8988T (cell line): Measurements from ENCODE around the gene NDUFB1.

ENCODE experiments used
- DNase-seq: peaks from one replicate; pipeline ENCODE4 v3.0.0; 2011

Gene NDUFB1

GRCh38 chr14:92121670-92122350 is at the start of gene NDUFB1, which contains the start of gene CPSF2:
NDUFB1 (minus strand) TSS chr14:92121706; CDS start chr14:92117637, 4,069 bp downstream.
CPSF2 (plus strand) TSS chr14:92121969; CDS start chr14:92130985, 9,016 bp downstream.
- DNase-seq: peak; percentile 80

GRCh38 chr14:92164958-92165357 is 43.5 kb upstream of the NDUFB1 start:
- no peak for DNase-seq

- DNase-seq: no peak
Observed at GRCh38 chr14:92161521-92161920, 40.0 kb upstream of the NDUFB1 start.

GRCh38 chr14:92160619-92161018 is 39.1 kb upstream of the NDUFB1 start:
- DNase-seq: no peak

- DNase-seq: no peak
Observed at GRCh38 chr14:92154283-92154942, 32.9 kb upstream of the NDUFB1 start.

GRCh38 chr14:92153581-92153980 is 32.1 kb upstream of the NDUFB1 start:
- DNase-seq: no peak

GRCh38 chr14:92144708-92145107 is 23.2 kb upstream of the NDUFB1 start:
- no peak for DNase-seq

GRCh38 chr14:92143962-92144361 is 22.5 kb upstream of the NDUFB1 start:
- DNase-seq: no peak

- DNase-seq: no peak
Observed at GRCh38 chr14:92143309-92143708, 21.8 kb upstream of the NDUFB1 start.

GRCh38 chr14:92135269-92135668 is 13.8 kb upstream of the NDUFB1 start:
- DNase-seq: no peak

- DNase-seq: no peak
Observed at GRCh38 chr14:92134456-92134855, 12.9 kb upstream of the NDUFB1 start.

GRCh38 chr14:92122761-92123160 is 1.3 kb upstream of the NDUFB1 start:
- no peak for DNase-seq

- DNase-seq: no peak
Observed at GRCh38 chr14:92122351-92122677, 808 bp upstream of the NDUFB1 start.

- DNase-seq: peak; percentile 35
Observed at GRCh38 chr14:92121207-92121669, 268 bp downstream of the NDUFB1 start.

GRCh38 chr14:92109490-92109889 is 12.0 kb downstream of the NDUFB1 start:
- no peak for DNase-seq

- no peak for DNase-seq
Observed at GRCh38 chr14:92108345-92109254, 12.9 kb downstream of the NDUFB1 start.

GRCh38 chr14:92106143-92106926 is 15.2 kb downstream of the NDUFB1 start, which contains the start of gene ATXN3:
ATXN3 (minus strand) TSS chr14:92106582; CDS start chr14:92106552, 30 bp downstream.
- DNase-seq: peak; percentile 82

- DNase-seq: no peak
Observed at GRCh38 chr14:92105893-92106142, 15.7 kb downstream of the NDUFB1 start.

GRCh38 chr14:92105073-92105892 is 16.2 kb downstream of the NDUFB1 start:
- no peak for DNase-seq

- no peak for DNase-seq
Observed at GRCh38 chr14:92103363-92103989, 18.0 kb downstream of the NDUFB1 start.

GRCh38 chr14:92099802-92100201 is 21.7 kb downstream of the NDUFB1 start:
- DNase-seq: no peak
